SW 1271 (cell line): Measurements from ENCODE around the gene LYL1.

Source experiments
- DNase-seq, 2 experiments: peaks; one replicate each; lab custom pipeline; 2025; lab: John Stamatoyannopoulos, UW

The LYL1 gene

DNA sequence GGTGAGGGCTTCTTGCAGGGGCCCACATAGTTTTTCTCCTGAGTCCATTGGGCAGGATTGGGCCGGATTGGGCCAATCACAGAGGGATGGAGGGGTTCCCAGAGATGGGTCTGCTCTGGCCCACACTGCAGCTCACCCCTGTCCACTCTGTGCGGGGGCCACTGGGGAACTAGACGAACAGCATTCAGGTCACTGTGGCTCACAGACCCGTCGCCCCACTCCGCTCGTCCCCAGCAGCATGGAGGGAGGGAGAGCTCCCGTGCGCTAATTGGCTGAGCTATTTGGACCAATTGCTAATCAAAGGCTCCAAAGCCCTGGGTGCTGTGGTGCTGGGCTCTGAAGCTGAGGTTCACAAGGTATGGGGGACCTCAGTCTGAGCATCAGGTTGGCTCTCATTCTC lies 26.7 kb upstream of the LYL1 start:
- DNase-seq: no peak

DNA sequence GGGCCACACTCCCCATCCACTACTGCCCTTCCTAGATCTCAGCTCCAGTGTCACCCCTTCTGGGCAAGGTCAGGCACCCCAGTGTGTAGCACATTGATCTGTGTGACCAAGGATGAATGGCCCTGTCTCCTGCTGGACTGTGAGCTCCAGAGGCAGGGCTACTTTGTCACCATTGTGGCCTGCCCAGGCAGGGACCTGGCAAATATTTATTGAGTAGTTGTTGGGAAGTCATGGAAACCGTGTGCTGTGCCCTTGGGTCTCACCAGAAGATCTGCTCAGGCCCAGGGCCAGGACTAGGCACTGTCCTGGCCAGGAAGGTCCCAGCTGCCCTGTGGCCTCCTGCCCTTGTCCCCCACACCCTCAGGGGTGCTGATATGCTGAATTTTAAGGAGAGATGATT lies 25.9 kb upstream of the LYL1 start:
- DNase-seq: no peak

DNA sequence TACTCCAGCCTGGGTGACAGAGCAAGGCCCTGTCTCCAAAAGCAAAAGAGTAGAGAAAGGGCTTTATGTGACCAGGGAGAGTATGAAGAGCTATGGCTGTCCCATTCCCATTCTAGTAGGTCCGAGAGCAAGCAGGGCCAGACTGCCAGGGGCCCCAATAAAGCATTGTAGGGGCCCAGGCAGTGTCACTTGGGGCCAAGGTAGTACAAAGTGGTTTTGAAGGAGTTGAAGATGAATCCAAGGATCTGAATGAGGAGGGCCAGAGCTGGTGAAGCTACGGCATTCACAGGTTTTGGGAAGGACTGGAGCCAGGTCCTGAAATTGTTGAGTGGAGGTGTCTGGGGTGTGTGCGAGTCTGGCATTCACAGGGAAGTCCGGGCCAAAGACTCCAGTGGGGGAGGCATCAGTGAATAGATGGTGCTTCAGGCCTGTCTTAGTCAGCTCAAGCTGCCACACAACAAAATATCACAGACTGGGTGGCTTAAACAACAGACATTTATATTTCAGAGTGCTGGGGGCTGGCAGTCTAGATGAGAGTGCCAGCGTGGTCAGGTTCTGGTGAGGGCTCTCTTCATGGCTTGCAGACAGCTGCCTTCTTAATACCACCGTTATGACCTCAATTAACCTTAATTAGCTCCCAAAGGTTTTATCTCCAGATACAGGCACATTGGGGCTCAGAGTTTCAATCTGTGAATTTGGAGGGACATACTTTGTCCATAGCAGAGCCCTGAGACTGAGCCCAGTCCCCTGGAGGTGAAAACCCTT lies 25.3 kb upstream of the LYL1 start:
- no peak for DNase-seq

DNA sequence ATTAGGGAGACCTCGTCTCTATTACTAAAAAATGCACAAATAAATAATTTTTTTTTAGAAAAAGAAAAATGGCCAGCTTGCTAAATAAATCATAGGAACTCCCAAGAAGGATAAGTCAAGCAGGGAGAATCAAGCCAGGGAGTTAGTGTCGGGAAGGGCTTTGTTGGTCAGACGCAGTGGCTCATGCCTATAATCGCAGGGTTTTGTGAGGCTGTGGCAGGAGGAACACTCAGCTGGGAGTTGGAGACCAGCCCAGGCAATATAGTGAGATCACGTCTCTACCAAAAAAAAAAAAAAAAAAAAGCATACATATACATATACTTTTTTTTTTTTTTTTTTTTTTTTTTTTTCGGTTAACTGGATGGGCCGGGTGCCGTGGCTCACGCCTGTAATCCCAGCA lies 24.4 kb upstream of the LYL1 start:
- DNase-seq: no peak

DNA sequence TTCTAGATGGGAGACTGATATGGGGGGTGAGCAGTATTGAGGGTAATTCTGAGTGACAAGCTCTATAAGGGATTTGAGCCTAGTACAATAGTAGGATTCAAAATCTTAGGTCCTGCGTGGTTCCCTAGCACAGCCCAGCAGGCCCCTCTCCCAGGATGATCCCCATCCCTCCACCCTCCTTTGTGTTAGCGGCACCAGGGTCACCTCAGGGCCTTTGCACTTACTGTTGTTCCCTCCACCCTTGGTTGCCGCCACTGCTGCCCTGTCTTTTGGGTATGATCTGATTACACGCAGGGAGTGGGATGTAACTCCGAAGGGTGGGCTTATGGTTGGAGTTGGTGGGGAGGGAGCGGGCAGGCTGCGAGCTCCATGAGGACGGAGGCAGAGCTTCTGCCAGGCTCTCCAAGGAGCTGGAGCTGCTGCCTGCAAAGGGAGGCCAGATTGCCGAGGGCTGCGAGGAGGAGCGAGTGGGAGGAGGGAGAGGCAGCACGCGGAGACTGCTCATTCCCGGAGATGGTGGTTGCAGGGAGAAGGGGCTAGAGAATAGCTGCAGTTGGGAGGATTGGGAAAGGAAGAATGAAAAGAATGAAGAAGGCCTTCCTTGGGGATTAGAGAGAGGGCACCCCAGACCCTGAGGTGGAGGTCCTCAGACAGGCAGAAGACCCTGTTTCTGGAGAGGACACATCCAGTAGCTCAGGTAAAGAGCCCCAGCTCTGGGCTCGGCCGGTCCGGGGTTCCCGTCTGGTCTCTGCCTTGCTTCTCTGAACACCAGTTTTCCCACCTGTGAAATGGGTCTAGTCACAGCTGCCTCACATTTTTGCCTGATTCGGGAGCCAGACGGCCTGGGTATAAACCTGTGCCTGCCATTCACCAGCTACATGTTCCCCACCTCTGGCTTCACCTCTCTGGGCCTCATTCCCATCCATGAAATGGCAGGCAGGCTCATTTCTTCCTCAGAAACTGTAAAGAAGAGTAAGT lies 20.6 kb upstream of the LYL1 start:
- no peak for DNase-seq

DNA sequence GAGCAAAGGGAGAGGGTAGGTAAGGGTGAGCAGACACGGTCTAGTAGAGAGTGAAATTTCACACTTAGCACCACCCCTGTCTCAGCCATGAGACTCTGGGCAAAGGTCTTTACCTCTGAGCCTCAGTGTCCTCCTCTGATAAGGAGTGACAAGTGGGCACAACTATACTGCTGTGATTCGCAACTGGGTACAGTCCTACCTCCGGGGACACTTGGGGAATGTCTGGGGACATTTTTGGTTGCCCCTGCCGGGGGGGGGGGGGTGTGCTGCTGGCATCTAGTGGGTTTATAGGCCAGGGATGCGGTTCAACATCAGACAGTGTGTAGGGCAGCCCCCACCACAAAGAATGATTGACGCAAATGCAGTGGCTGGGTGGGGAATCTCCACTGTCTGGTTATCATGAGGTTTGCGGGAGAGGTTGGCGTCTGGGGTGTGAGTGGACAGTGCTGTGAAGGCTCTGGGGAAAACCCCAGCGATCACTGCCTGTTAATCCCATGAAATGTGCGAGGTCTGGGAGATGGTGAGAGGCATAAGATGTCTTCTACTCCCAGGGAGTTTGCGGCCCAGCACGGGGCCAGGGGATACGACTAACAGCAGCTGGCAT lies 19.7 kb upstream of the LYL1 start:
- no peak for DNase-seq

DNA sequence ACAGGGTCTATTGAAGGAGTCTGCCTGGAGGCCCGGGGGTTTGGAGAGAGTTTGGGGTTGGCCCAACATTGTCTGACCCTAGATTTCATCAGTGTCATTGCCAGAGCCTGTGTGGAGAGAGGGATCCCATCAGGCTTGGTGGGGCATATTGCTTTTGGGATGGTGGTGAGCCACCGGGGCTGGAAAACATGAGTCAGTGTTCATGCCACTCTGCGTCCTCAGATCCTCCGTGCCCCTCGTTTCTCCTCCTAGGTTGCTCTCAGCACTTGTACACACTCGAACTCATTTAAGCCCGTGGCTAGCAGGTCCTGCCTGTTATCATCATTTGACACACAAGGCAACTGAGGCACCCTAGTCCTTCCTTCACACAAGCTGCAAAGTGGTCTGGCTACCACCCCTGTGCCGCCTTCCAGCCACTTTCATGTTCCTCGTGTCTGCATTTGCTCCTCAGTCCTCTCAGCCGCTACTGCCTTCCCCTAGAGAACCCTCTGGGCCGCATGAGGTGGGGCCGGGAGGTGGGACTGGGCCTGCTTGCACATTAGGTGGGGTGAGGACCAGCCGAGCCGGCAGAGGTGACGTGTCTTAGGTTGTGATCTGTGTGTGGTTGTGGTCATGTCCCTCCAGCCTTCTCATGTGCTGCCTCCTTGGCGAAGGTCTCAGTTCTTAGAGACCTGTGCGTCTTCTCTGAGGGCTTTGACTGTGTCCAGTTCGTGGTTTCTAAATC lies 19.1 kb upstream of the LYL1 start:
- DNase-seq: no peak

DNA sequence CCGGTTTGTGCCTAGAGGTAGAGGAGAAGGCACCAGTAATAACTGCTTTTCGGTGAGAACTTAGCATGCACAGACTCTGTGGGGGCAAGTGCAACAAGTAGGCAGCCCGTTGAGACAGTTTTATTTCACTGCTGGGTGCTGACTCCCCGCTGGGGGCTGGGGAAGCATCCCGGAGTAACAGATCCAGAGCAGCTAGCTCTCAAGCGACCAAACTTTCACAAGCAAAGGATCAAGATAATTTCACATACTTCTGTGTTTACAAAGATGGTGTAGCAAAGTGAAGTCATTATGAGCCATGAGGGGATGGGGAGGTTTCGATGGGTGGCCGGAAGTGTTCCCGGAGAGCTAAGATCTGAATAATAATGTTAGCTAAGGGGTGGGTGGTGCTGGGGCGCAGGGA lies 18.2 kb upstream of the LYL1 start:
- DNase-seq: no peak

DNA sequence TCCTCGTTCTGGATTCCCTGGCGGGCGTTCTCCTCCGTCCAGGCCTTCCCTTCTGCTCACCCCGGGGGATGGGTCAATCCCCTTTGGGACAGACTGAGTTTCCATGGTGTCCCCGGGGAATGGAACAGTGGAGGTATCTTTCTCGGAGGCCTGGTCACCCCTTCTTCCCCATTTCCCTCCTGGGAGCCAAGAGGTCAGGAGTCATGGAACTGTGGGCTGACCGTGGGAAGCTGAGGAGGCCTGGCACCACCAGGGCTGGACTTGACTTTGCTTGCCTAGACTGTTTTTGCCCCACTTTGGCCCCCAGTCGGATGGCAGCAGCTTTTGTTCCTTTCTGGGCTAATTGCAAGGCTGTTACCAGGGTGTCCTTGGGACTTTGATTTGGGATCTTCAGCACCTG lies 17.4 kb upstream of the LYL1 start:
- no peak for DNase-seq

DNA sequence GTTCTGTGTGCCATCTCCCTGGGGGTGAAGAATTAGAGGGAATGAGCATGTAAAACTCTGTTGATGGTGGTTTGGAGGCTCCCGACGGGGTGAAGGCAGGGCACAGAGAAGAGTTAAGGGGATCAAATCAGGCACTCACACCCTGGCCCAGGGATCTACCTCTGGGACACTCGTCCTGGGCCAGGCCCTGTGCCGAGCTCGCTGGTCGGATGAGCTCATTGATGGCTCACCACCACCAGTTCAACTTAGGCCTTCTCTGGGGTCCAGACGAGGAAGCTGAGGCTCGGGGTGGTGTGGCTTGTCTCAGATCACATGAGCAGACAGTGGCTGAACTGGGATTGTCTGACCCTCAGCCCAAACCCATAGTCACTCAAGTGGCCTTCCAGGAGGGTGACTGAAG lies 17.0 kb upstream of the LYL1 start:
- DNase-seq: no peak

DNA sequence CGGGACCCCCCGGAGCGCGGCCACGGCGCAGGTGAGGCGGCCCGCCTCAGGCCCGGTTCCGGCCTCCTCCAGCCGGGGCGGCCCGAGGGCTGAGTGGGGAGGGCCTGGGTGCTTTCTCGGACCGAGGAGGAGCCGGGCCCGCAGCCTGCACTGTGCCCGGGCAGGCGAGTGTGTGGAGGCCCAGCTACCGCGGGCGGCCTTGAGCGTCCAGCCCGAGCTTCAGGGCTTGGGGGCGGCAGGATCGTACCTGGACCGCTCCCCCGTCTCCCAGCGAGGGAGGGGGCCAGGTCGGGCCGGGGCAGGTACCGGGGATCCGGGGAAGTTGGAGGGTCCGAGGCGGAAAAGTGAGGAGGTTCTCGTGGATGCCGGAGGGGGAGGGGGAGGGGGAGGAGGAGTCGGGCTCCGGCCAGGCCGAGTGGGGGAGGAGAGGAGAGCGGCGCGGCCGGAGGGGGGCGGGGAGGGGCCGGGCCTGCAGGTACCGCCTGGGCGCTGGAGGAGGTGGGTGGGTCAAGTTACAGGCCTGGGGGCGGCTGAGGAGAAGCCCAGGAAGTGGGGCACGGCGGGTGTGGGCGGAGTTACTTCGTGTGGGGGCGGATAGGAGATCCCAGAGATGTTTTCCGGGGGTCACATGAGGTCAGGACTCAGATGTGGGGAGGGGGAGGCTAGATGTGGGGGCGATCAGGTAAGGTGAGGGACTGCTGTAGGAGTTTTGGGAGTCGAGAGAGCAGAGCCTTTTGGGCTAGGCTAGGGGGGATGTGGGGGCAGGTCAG lies 16.0 kb upstream of the LYL1 start:
- peak in 1 of 2 experiments; percentile 34 for DNase-seq

DNA sequence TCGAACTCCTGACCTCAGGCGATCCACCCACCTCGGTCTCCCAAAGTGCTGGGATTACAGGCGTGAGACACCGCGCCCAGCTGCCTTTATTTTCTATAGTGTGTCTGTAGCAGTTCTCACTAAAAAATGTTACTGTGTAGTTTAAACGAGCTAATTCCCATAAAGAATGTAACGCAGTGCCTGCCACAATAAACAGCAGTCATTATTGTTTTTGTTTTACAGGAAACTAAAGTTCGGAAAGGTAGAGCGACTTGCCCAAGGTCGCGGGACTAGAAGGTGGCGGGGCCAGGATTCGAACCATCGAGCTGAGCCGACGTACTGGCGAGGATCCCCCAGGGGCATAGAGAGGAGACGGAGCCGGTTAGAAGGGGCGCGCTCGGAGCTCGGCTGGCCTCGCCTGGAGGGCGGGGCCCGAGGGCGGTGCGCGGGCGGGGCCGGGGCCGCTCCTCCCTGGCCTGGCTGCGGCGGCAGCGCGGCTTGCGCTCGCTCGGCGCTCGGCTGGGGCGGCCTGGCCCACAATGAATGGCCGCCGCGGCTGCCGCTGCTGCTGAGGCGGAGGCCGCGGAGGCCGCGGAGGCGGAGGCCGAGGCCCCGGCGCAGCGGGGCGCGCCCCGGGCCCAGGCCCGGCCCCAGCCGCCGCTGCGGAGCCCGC lies 15.2 kb upstream of the LYL1 start, which contains the start of gene NACC1:
Gene NACC1 (plus strand): TSS at position 493 of the 652 bp plus-strand sequence. CDS start 16,944 bp downstream, outside the sequence.
- DNase-seq: peak; percentile 51 to 81

DNA sequence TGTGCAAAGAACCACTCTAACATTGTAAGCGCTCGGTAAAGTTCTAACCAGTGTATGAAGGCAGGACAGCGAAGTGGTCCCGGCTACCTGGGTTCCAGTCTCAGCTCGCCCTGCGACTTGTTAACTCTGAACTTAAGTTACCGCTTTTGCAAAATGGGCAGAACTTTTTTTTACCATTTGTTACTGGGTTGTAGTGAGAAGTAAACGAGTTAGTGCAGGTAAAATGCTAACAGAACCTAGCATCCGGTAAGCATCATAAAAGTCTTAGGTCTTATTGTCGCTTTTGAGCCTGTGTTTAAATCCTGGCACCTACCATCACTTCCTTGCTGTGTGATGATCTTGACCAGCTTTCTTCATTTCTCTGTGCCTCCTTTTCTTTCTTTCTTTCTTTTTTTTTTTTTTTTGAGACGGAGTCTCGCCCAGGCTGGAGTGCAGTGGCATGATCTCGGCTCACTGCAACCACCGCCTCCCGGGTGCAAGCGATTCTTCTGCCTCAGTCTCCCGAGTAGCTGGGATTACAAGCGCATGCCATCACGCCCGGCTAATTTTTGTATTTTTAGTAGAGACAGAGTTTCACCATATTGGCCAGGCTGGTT lies 14.6 kb upstream of the LYL1 start:
- DNase-seq: no peak

DNA sequence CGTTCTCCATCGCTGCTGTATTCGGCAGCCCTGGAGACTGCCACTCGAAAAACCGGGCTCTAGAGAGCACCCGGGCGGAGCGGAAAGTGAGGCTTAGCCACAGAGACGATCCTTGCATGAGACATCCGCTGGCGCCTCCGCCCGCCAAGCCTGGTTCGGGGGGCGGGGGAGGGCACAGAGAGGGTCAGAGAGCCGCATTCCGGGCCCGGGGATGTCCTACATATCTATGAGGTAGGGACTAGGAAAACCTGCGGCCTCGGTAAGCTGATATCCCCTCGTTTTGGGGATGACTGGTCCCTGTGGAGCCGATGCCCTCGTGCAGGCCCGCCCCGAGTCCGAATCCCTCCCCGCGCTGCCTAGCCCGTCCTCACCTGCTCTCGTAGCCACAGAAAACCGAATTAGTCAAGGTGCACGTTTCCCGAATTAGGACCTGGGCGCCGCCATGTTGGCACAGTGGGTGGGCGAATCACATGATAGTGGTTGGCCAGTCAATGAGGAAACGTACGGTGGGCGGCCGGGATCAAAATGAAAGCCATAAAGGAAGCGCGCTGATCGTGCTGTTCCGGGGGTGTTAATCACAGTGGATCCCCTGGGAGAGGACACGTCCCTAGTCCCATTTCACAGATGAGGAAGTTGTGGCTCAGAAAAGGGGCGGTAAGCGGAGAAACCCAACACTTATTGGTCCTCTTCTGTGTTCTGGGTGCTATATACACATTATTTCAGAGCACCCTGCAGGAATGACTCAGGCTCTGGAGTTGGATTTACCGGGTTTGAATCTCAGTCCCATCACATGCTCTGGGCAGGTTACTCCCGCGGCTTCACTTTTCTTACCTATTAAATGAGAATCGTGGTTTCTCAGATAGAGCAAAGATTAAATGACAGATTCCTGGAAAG lies 13.9 kb upstream of the LYL1 start, which contains the start of gene TRMT1:
Gene TRMT1 (minus strand): TSS at position 459 of the 894 bp plus-strand sequence. CDS start 341 bp downstream, at position 118.
- DNase-seq: peak; percentile 74 to 92

DNA sequence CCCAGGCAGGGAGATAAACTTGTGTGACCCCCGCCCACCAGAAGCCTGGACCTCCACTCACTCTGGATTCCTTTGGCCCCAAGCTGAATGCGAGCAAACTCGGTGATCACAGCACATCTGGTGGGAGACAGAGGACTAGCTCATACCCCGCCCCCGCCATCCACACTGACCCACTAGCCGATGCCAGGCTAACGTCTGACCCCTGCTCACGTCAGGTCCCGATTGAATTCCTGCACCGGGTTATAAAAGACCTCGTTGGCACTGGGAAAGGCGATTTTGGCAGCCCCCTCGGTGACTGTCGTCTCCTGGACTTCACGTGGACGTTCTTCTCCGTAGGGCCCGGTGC lies 13.3 kb upstream of the LYL1 start:
- DNase-seq: no peak

DNA sequence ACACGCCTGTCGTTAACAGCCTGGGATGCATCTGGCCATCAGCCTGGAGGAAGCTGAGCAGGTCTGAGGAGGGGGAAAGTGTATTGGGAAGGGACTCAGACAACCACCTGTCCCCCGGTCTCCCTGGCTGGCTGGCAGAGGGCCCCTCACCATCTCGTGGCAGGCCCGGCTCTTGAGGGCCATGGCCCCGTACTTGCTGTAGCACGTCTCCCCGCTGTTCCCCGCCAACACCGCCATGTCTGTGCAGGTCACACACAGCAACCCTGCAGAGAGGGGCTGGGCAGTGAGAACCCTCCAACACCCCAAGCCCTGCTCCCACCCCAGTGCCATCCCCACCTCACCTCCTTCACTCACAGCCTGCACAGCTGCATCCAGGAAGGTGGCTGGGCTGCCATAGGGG lies 9.9 kb upstream of the LYL1 start:
- DNase-seq: no peak

DNA sequence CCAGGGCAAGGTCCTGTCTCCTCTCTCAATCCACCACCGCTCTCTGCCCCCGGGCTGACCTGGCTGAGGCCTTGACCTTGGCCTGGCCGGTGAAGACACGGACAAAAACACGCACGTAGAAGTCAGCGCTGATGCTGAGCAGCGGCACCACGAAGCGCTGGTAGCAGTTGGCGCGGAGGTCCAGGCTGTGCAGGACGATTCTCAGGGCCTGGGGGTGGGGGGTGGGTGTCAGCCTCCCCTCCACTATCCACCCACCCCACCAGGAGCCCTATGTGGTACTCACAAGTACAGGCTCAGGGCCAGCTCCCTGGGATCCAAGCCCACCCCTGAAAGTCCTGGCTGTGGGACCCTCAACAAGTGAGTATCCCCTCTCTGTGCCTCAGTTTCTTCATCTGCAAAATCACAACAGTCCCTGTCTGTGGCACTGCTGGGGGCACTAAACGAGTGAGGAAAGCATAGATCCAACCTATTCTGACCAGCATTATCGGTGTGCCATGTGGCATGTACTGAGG lies 7.5 kb upstream of the LYL1 start:
- no peak for DNase-seq

DNA sequence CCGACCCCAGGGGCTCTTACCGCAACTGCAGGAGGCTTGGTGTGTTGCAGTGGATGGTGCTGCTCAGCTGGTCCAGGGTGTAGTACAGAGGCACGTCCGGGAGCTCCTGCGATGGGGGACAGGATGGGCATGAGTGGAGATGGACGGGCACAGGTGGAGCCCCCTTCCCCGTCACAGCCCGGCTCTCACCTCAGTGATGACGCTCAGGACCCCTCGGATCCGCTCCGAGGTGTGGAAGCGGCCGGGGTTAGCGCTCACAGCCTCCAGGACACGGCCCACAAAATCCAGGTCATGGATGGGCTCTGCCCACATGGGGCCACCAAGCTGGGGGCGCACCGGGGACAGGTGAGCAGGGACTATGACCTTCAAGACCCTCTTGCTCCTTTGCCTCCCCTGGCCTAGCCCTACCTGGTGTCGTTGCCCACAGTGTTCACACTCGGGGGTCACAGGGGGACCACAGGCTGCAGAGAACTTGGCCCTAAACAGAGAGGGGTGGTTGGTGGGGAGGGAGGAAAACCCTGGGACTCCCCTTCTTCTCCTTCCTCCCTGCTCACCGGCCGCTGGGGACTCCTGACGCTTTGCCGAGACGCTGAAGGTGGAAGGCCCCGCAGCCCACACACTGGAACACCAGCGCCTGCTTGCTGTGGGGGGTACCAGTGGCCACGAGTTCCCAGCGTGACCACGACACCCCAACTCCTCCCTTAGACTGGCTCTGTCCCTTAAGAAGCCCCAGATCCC lies 6.9 kb upstream of the LYL1 start:
- DNase-seq: no peak
